ENCODE measurements around the gene ZNF48. TPM values are rescaled to one million over a fixed set of nuclear protein-coding genes. Genes with fewer than 3 reads are reported as not detected.
"Not testable (repeated sequence)": the region's sequence is repeated elsewhere in the genome, so short reads cannot be mapped to it uniquely, and the experiment has no call there.

ZNF48 gene
- total RNA-seq, 1 experiment from 2014 or later, result 8.8 TPM

GRCh38 chr16:30378236-30379157 is 16.7 kb upstream of the ZNF48 start:
- peak; percentile 97 for DNase-seq (ENCODE audit: low read depth)

- no peak for DNase-seq (ENCODE audit: low read depth)
Measured at GRCh38 chr16:30379158-30379783, 15.9 kb upstream of the ZNF48 start.

- no peak for DNase-seq (ENCODE audit: low read depth)
Measured at GRCh38 chr16:30380072-30380802, 15.0 kb upstream of the ZNF48 start.

- no peak for DNase-seq (ENCODE audit: low read depth)
Measured at GRCh38 chr16:30380803-30381208, 14.4 kb upstream of the ZNF48 start.

- DNase-seq (ENCODE audit: low read depth), result no peak
Measured at GRCh38 chr16:30381291-30382041, 13.8 kb upstream of the ZNF48 start.

- no peak for DNase-seq (ENCODE audit: low read depth)
Measured at GRCh38 chr16:30382111-30382881, 12.9 kb upstream of the ZNF48 start, which contains the start of gene SEPTIN1. TSS of gene SEPTIN1 (minus strand) at chr16:30382561. CDS start at chr16:30382542, 19 bp downstream.

- DNase-seq (ENCODE audit: low read depth), result no peak
Measured at GRCh38 chr16:30383521-30383920, 11.7 kb upstream of the ZNF48 start.

- peak; percentile 22 for DNase-seq (ENCODE audit: low read depth)
Measured at GRCh38 chr16:30394592-30395154, 547 bp upstream of the ZNF48 start.

GRCh38 chr16:30395992-30396585 is 869 bp downstream of the ZNF48 start:
- DNase-seq (ENCODE audit: low read depth), result no peak

- not testable (repeated sequence) for DNase-seq (ENCODE audit: low read depth)
Measured at GRCh38 chr16:30396627-30397026, 1.4 kb downstream of the ZNF48 start.

GRCh38 chr16:30397056-30397455 is 1.8 kb downstream of the ZNF48 start:
- DNase-seq (ENCODE audit: low read depth), result no peak

- no peak for DNase-seq (ENCODE audit: low read depth)
Measured at GRCh38 chr16:30397776-30398660, 2.8 kb downstream of the ZNF48 start.

GRCh38 chr16:30398661-30399434 is 3.6 kb downstream of the ZNF48 start:
- DNase-seq (ENCODE audit: low read depth), result no peak

- DNase-seq (ENCODE audit: low read depth), result peak; percentile 32
Measured at GRCh38 chr16:30399435-30400186, 4.4 kb downstream of the ZNF48 start.

GRCh38 chr16:30401768-30402425 is 6.7 kb downstream of the ZNF48 start:
- peak; percentile 8 for DNase-seq (ENCODE audit: low read depth)

GRCh38 chr16:30406795-30407101 is 11.5 kb downstream of the ZNF48 start:
- no peak for DNase-seq (ENCODE audit: low read depth)

All from LHCN-M2 (cell line).